Limb (tissue), 2 donors: ENCODE data around the gene SLC48A1.

Source experiments
- DNase-seq, 2 donors: peaks; one replicate each; pipeline ENCODE4 v3.0.0-alpha.2; 2016; ENCODE audit errors: extremely low spot score in 2 of 2

Gene SLC48A1

DNA sequence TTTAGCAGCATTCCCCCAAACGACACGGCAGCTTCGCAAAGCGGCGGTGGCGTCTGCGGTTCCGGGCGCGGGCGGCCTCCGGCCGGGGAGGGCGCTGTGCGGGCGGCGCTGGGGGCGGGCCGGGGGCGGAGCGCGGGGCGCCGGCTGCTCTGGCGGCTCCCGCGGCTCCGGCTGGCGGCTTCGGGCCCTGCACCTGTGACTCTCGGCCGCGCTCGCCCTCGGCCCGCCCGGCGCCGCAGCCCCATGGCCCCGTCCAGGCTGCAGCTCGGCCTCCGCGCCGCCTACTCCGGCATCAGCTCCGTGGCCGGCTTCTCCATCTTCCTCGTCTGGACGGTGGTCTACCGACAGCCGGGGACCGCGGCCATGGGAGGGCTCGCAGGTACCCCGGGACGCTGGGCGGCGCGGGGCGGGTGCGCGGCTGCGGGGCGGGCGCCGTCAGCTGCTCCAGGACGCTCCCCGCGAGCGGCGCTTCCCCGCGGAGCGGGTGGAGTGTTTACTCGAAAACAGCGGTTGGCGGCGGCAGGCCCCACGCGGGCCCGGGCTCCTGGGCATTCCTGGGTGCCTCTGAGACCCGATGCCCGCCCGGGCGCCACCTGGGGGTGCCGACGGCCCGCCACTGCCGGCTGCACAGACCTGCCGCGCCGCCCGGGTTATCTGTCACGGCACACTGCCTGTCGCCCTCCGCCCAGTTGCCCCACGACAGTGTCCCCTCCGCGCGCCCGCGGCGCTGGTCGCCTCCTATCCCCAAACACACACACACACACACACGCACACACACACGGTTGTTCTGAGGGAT is at the start of gene SLC48A1:
Gene SLC48A1 (plus strand): TSS at position 177 of the 796 bp plus-strand sequence. CDS start 67 bp downstream, at position 244.
- DNase-seq = peak; percentile 55 to 87

DNA sequence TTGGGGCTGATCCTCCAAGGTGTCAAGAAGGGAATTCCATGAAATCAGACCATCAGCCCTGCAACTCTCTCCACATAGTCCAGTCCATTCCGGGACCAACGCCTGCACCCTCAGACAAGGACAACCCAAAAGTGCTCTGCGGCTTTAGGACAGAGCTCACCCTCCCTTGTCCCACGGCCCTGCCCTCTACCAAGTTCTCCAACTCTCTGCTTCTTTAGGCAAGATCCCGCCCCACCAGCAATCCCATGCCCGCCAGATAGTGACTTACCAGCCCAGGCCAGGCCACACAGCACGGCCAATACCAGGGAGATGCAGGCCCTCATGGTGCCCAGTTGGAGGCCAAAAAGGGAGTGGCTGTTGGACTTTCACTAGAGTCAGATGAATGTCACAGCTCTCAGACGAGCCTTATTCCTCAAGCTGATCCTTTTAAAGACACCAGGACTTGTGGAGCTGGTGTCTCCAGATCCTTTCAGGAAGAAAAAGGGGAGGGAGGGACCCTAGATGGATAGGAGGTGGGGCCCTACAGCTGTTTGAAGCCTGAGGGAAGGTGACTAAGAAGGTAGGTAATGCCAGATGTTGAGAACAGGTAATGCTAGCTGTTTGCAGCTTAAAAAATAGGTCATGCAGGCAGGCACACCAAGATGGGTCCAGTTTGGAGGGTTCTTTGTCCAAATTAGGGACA is 47.8 kb upstream of the SLC48A1 start, which contains the start of gene ENDOU:
Gene ENDOU (minus strand): TSS at position 400 of the 682 bp plus-strand sequence. CDS start 77 bp downstream, at position 323.
- DNase-seq = no peak

DNA sequence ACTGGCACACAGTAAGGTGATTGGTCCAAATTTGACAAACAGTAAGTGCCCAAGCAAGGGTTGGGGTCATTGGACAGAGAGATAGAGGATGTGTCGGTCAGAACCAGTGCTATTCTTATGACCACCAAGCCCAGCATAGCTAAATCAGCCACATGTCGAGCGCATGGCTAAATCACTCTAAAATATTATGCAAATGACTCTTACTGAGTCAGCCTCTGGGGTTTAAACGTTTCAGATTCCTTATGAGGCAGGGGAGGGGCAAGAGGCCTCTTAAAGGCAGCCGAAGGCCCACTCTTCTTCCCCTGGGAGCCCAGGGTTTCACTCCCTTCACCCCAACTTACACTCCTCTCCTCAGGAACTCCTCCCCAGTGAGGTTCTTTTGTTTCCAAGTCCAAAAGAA is 47.1 kb upstream of the SLC48A1 start:
- DNase-seq = no peak

DNA sequence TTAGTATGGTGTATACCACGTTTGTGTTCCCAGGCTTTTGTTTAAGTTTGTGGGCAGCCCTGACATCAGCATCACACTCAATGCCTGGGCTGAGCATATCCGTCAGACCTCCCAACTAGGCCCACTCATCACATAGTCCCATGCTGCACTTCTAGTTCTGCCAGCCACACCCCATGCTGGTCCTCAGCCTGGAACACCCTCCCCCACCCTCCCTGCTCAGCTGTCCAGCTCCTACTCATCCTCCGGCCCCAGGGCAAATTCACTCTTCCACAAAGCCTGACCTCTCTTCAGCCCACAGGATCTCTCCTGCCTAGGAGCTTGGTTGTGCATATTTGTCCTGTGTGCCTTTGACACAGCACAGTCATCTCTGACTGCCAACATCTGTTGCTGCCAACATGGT is 43.8 kb upstream of the SLC48A1 start:
- DNase-seq = no peak

DNA sequence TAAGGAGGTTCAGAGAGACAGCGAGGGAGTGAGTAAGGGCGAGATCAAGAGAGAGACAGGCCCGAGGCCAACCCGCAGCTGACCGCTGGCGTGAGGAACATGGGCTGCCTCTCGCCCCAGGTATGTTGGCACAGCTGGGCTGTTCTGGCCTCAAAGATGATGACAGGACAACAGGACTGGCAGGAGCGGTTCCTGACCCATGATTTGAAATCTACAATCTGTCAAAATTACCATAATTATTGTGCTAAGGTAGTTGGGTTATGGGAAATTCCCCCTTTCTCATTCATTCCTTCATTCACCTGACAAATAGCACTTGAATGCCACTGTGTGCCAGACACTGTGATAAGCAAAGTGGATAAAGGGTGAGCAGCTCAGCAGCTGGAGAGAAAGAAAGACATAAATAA is 42.7 kb upstream of the SLC48A1 start:
- no peak for DNase-seq

DNA sequence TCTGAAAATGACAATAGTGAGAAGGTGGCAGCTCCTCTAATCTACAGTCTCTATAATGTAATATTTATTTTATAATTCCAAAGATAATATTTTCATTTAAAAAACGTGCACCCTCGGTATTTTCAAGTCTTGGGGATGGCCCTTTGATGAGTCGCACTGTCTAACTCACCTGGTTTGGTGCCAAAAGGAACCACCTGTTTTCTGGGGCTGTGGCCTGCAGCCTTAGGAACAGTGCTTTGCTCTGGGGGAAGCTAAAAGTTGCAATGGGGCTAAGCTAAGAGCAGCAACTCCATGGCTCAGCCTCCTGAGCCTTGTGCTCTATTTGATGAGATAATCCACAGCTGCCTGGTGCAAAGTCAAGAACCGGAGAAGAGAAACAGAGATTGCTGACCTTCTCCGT is 41.3 kb upstream of the SLC48A1 start:
- no peak for DNase-seq

DNA sequence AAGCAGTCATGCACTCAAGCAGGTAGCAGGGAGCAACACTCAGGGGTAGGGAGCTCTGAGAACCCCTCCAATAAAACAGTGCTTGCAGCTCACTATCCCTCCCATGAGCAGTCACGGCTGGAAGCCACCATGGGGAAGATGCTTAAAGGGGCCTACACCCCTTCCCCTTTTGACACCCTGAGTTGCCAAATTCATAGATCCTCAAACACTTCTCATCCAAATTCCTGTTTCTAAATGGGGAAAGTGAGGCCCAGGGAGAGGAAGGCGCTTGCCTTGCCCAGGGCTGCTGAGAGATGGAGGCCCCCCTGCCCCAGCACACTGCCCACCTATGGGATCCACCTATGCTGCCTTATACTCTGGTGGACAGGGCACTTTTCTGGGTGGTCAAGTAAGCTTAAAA is 40.5 kb upstream of the SLC48A1 start:
- no peak for DNase-seq

DNA sequence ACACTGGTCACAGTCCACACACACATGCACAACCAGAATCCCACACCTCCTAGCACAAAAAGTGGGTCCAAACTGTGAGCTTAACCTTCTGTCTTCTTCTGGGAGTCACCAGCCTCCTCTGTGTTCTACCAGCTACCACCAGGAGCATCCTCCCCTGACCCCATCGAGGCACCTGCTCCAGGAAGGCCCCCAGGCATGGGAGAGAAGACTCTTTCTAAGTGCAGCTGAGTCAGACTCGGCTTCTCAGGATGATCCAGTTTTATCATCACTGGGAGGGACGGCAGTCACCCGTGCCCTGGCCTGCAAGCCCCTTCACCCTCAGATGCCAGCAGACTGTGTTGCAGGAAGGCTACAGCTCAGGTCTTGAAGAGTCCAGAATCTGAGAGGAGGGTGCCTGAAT is 39.9 kb upstream of the SLC48A1 start:
- DNase-seq = no peak

DNA sequence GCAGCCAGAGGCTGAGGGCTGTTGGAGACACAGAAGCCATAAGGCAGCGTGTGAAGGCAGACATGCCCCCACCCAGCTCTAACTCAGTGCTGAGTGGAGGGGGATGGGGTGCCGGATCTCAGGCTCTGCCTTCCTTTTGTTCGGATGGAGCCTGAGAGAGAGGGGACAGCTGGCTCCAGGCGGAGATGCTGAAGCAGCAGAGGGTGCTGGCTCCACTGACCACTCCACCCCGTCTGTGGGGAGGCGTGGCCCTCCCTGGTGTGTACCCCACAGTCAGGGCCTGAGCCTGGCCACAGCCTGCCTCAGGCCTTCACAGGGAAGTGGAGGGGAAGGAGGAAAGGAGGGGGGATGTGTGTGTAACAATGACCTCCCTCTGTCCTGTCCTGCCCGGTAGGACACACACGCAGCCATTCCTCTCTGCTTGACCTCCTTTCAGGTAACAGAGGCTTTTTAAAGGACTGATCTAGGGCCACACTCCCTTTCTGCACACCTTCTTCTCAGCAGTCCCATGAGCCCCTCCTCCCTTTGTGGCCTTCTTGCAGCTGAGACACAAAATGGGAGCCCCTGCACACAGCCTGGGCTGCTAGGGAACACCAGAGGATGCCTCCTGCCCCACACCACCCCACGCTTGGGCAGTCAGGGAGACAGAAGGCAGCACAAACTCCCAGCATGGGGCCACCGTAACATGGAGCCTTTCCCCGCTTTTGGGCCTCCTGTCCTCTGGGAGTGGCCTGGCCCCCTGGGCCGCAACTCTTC is 38.1 kb upstream of the SLC48A1 start:
- peak in 1 of 2 donors; percentile 58 for DNase-seq

DNA sequence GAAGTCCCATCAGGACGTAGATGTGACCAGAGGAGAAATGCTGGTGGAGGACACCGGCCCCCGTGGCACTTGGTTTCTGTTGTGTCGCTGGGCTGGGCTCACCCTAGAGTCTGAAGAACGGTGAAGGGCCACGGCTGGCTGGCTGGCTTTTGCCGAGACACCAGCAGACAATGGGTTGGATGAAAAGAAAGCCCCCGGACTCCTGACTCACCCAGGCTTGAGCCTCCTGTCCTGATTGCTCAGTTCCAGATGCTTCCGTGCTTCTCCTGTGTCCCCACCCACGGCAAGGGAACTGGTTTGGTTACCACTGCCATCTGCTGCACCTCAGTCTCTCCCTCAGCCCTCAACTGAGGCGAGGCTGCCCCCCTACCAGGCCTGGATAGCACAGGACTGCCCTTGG is 37.4 kb upstream of the SLC48A1 start:
- no peak for DNase-seq

DNA sequence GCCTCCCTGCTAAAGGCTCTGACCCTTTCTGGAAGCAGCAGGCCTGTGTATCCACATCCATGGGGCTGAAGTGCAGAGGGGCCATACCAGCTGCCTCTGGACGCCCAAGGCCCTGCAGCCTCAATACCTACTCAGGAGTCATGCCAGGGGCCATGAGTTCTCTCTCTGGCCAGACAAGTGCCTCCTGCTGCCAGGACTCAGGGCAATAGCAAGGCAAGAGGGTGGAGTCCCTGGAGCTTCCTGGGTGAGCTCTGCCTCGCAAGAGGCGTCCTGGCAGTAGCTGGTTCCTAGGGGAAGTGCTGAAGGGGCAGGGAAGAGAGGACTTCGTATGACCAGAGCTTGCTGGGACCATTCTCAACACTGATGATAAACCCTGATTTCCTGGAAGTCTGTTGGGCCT is 36.8 kb upstream of the SLC48A1 start:
- DNase-seq = no peak

DNA sequence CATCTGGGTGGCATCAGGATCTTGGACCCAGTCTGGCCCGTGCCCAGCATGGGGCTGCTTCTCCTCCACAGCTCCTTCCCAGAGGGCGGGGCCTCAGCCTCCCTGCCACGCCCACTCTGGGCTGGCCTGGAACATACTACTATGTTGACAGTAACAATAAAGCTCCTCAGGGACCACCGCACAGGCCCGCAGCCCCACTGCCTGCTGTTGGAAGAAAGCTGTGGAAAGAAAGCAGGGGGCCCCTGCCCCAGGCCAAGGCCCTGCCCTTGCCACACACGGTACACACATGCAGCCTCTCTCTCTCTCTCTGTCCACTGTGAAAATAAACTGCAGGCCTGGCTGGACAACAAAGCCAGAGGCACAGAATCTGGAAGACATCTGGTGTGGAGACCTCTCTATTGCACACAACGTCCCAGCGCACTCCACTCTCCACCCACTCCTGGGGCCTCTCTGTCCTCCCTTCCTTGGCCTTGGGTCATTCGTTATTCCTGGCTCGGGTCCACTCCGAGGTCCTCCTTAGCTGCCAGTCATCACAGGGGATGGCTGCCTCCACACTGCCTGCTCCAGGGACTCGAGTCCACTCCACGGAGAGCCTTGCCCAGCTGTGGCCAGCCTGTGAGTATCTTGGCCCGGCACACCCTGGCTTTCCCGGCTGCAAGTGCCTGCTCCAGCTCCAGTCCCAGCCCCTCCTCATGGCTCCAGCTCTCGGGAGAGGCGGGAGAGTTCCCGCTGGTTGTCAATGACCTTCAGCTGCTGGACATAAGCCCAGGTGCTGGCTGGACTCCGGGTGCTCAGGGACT is 36.0 kb upstream of the SLC48A1 start:
- peak in 1 of 2 donors; percentile 50 for DNase-seq

DNA sequence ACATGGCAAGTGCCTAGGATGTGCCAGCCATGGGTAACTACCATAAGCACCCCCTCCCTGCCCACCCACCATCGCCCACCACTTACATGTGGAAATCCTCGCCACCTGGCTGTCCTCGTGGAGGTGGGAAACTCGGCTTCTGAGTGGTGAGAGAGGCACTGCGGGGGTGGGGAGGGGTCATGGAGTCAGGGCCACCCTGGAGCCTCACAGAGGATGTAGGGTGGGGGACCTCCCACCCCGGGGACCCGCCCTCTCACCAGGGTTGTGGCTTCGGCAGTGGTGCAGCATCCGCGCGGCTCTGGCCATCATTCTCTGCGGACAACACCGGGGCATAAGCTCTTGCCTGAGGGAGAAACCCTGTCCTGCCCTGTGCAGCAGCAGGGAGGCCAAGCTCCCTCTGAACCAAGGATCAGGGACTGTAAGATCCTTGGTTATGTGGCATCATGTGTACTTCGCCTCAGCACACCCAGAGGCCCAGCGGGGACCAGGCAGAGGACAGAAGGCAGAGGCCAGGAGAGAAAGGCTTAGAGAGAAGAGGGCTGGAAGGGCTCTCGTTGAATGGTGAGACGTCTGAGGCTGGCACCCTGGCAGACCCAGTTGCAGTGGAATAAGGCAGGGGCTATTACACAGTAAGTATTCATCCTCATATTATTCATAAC is 35.0 kb upstream of the SLC48A1 start:
- DNase-seq = no peak

DNA sequence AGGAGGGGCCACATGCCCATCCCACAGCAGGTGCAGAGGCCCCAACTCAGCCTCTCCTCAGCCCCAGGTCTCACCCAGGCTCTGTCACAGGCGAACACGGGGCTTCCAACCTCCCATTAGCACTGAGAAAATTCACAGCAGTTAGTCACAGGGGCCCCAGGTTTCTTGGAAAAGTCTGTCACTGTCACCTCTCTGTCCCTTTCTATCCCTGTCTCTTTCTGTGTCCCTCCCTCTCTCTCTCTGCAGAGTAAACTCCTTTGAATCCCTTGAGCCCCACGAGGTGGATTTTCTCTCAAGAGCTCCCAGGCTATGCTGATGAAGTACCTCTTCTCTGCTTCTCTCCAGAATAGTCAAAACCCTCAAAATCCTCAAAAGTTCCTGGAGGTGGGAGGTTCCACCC is 33.7 kb upstream of the SLC48A1 start:
- no peak for DNase-seq

DNA sequence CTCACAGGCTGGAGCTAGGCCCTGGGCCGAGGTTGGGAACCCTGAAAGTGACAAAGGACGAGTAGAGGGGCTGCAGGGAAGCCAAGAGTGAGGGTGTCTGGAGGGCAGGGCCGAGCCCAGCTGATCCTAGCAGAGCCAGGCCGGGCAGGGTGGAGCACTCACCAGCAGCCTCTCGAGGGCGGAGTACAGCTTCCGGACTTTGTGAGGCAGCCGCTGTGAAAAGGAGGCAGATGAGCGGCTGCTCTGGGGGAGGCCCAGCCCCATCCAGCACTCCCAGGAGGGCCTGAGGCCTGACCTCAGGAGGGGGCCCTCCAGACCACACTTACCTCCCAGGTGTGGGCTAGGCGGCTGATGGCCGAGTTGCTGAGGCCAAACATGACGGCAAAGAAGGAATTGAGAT is 33.1 kb upstream of the SLC48A1 start:
- DNase-seq = no peak

DNA sequence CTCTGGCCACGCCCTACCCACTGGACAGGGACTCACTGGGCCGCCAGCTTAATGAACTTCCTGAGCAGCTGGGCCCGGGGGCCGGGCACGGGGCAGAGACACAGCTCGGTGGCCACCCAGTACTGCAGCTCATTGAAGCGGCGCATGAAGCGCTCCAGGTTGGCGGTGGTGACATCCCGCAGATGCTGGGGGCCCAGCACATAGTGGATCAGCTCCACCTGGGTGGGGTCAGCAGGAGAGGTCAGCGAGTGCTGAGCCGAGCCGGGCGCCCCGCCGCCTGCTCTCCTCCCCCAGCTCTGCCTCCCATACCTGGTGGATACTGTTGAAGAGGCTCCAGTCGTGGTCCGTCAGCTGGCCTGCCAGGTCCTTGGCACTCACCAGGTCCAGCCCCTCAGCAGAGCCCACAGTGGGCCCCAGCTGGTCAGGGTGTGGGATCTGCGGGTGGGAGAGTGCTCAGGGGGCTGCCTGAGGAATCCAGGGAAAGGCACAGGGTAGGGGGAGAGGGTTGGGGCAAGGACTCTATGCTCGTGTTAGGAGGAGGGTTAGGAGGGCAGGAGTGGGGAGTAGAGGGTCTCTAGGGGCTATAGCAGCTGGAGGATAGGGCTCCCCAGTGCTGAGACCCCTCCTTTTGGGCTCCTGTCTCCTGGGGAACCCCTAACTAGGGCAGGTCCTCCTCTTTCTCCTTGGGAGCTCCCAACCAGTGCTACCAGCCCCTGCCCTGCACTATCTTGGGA is 32.3 kb upstream of the SLC48A1 start:
- DNase-seq = no peak

DNA sequence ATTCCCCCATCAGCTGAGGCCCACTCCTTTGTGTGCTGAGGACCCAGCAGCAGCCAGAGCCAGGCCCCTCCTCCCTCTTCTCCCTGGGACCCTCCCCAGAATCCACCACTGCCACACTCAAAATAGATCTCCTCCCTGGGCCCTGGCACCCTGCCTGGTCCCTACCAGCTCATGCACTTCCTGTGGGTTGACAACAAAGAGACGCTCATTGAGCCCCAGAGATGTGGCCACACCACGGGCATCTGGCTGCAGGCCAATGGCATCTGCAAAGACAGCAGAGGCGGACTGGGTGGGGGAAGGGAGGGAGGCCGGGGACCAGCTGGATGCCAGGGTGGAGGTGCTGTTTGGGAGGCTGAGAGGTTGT is 31.7 kb upstream of the SLC48A1 start:
- DNase-seq = peak; percentile 55 to 80

DNA sequence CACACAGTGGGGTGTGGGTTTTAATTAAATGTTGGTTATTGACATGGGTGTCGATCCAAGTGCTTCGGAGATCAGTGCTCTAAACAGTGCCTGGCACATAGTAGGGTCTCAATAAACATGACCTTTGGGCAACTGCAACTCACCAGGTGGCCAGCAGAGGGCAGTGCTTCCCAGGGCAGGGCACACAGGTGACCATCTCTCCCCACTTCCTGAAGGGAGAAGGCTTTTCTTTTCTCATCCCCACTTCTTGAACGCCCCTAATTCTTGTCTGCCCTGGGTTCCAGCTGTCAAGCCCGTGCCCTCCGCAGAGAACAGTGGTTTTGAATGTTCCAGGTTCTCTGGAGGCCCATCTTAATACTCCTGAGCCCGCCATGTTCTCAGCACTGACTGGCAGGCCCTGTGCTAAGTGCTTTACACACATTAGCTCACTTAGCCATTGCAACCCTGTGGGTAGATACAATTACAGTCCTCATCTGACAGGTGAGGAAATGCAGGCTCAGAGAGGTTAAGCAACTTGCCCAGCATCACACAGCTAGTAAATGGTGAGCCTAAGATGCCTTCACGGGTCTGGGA is 30.7 kb upstream of the SLC48A1 start:
- DNase-seq = peak in 1 of 2 donors; percentile 58

DNA sequence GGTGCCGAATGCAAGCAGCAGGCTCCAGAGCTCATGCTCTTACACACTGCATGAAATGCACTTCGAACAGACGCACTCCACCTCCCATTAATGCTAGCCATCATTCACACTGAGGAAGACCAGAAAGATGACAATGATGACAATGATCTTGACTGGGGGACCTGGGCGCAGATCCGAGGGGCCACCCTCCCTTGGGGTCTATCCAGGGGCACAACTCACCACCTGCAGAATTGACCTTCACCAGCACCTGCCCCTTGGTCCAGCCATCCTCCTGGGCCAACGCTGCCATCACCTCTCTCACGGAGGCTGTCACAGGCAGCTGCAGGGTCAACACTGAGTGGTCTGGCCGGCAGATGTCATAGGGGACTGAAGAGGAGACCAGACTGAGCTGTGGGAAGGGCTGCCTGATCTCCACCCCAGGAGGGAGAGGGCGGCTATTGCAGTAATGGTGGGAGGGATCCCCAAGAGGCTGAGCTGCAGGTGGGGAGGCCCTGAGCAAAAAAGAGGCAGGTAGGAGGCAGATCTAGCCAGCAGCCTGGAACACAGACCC is 29.7 kb upstream of the SLC48A1 start:
- DNase-seq = no peak
